KMS-11 (cell line): ENCODE results near the gene ARHGDIA.

ENCODE experiments used
- H2AFZ ChIP-seq: fragments of 200-600 bp; sonication (generic); 2 replicates; pipeline ENCODE4 v1.6.1; 2016; ENCODE audit warnings: antibody characterized with exemption, mixed run types, low read depth
- H3K27ac ChIP-seq: fragments of 200-600 bp; sonication (generic); 2 replicates; pipeline ENCODE4 v1.6.1; 2016; ENCODE audit warnings: mild to moderate bottlenecking, mixed run types
- H3K27me3 ChIP-seq: fragments of 200-600 bp; sonication (generic); 2 replicates; pipeline ENCODE4 v1.6.1; 2017; ENCODE audit warnings: mild to moderate bottlenecking, low read depth, mixed run types, moderate library complexity; ENCODE audit not compliant: insufficient read depth
- H3K36me3 ChIP-seq: fragments of 200-600 bp; sonication (generic); 2 replicates; pipeline ENCODE4 v1.6.1; 2017; ENCODE audit warnings: mild to moderate bottlenecking, mixed run types; ENCODE audit not compliant: insufficient read depth
- H3K4me1 ChIP-seq: fragments of 200-600 bp; sonication (generic); 2 replicates; pipeline ENCODE4 v1.6.1; 2016; ENCODE audit warnings: mild to moderate bottlenecking, low read depth, mixed run types; ENCODE audit not compliant: poor library complexity, severe bottlenecking
- H3K4me2 ChIP-seq: fragments of 200-600 bp; sonication (generic); 2 replicates; pipeline ENCODE4 v1.7.0; 2016; ENCODE audit warnings: mild to moderate bottlenecking, mixed run types
- H3K4me3 ChIP-seq: fragments of 200-600 bp; sonication (generic); IDR thresholded peaks from 2 replicates; pipeline ENCODE4 v1.6.1; 2017; ENCODE audit warnings: low read depth, low read length, mixed read lengths; ENCODE audit not compliant: insufficient read depth
- H3K79me2 ChIP-seq: fragments of 200-600 bp; sonication (generic); 2 replicates; pipeline ENCODE4 v1.6.1; 2016; ENCODE audit warnings: low read depth, mixed run types; ENCODE audit not compliant: insufficient read depth
- H3K9ac ChIP-seq: fragments of 200-600 bp; sonication (generic); 2 replicates; pipeline ENCODE4 v1.6.1; 2016; ENCODE audit warnings: mild to moderate bottlenecking, mixed run types
- H4K20me1 ChIP-seq: fragments of 200-600 bp; sonication (generic); 2 replicates; pipeline ENCODE4 v1.6.1; 2016; ENCODE audit warnings: mild to moderate bottlenecking, mixed run types; ENCODE audit not compliant: insufficient read depth
- CTCF ChIP-seq: fragments of 200-600 bp; sonication (generic); conservative IDR thresholded peaks from 2 replicates; pipeline ENCODE4 v1.6.1; 2017; ENCODE audit warnings: low read depth, mild to moderate bottlenecking, antibody characterized with exemption, low read length, moderate library complexity, mixed read lengths

Gene ARHGDIA

DNA sequence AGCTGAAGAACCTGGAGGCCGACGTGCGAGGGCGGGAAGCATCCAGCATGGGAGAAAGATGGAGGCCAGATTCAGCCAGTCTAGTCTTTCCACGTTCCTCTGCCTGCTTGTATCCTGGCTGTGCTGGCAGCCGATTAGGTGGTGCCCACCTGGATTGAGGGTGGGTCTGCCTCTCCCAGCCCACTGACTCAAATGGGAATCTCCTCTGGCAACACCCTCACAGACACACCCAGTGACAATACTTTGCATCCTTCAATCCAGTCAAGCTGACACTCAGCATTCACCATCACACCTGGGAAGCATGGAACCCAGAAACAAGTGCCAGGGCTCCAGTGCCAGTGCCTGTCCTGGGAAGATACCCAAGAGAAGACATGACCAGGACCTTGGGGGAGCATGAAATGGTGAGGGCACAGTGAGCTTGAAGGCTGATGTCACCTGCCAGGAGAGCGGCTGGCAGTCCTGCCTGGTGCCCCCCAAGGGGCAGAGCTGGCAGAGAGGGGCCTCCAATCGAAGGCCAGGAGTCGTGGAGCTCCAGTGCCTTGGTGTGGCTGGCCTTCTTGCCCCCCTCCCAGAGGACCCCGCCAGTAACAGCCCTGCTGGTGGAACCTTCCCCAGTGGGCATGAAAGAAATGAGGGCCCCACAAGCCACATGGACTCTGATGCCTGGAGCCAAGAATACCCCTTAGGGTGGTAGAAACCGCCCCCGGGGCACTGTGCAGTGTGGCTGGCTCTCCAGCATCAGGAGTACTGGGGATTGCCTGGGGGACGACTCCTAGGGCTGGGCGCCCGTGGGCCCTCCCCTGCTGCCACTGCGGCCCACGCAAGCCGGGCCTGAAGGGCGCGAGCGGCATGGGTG is 30.3 kb upstream of the ARHGDIA start:
- Histone ChIP-seq H3K9ac (no peak overlapping the region), H3K36me3 (no peaks in the 10 kb centered on the region)

DNA sequence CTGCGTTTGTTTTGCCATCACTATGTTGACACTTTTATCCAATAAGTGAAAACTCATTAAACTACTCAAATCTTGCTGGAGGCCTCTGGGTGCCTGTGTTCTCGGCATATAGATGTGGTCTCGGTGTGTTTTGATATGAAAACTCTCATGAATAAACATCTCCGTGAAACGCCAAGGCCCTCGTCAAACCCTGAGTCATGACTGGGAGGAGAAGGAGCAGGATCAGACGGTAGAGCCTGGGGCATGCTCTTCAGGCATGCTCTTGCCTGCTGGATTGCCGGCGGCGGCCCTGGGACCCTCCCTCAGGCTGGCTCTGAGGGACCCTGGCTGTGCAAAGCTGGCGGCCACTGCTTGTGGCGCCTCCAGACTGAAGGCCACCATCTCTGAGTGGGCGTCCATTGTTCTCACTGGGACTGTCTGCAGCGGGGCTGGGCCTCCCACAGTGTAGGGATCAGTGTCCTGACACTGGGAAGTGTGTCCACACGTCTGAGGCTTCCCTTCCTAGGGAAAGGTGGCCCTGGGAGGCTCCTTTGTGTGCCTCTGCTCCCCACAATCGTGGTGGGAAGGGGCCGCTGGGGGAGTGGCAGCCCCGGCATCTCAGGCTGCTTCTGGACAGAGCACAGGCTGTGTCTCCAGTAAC is 29.2 kb upstream of the ARHGDIA start:
- Histone ChIP-seq H3K27ac (no peak overlapping the region), H3K9ac (no peak overlapping the region), H3K27me3 (no peaks in the 10 kb centered on the region), H4K20me1 (no peaks in the 10 kb centered on the region), H3K36me3 (no peaks in the 10 kb centered on the region), H3K4me1 (no peaks in the 10 kb centered on the region), H3K4me2 (no peak overlapping the region), H2AFZ (no peak overlapping the region), H3K79me2 (no peaks in the 10 kb centered on the region), H3K4me3 (no peak overlapping the region)
- no peak for TF ChIP-seq CTCF

More for the DNA sequence above, 30.3 kb upstream of the ARHGDIA start:
- no peaks in the 10 kb centered on the region for H3K79me2 ChIP-seq
- no peak for TF ChIP-seq CTCF
- no peak overlapping the region for H3K4me2 ChIP-seq
- H3K27ac ChIP-seq, result no peak overlapping the region
- H3K4me1 ChIP-seq, result no peaks in the 10 kb centered on the region
- H3K4me3 ChIP-seq, result no peak overlapping the region
- no peaks in the 10 kb centered on the region for H3K27me3 ChIP-seq
- no peak overlapping the region for H2AFZ ChIP-seq
- no peaks in the 10 kb centered on the region for H4K20me1 ChIP-seq

DNA sequence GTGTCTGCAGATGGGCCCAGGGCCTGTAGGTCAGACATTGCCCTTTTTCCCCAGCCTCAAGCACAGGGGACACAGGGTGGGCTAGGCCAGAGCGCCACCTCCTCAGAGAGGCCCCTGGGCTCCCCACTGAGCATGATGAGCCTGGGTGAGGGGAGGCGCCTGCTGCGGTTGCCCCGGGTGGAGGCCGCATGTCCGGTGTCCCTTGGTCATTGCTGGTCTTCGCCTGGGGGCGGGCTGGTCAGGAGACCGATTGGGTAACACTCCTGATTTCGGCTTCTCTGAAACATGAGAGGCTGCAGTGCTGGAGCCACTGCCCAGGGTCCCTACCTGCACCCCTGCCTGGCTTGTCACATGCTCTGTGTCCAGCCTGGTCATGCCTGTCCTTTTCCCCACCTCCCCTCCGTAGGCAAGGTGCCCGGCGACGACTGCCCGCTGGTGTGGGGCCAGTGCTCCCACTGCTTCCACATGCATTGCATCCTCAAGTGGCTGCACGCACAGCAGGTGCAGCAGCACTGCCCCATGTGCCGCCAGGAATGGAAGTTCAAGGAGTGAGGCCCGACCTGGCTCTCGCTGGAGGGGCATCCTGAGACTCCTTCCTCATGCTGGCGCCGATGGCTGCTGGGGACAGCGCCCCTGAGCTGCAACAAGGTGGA is 28.5 kb upstream of the ARHGDIA start:
- Histone ChIP-seq H3K27me3 (no peaks in the 10 kb centered on the region), H3K27ac (no peak overlapping the region), H3K79me2 (no peaks in the 10 kb centered on the region), H3K4me2 (no peak overlapping the region), H3K36me3 (no peaks in the 10 kb centered on the region), H2AFZ (no peak overlapping the region), H4K20me1 (no peaks in the 10 kb centered on the region), H3K9ac (no peak overlapping the region), H3K4me1 (no peaks in the 10 kb centered on the region), H3K4me3 (no peak overlapping the region)
- no peak for TF ChIP-seq CTCF

DNA sequence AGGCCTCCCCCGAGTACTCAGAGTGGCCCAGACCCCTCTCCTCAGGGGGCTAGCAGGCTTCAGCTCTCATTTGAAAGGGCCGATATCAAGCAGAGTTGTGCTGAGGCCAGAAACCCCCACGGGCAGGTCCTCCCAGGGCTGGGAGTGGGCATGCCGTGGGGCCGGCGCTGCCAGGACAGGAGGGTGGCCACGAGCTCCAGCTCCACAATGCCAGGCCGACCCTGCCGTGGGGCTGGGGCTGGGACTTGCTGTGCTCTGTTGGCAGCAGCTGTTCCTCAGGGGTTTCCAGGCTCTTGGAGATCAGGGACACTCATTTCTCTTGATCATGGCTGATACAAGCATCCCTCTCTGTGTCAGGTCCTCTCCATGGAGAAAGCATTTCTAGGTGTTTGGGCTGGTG is 27.7 kb upstream of the ARHGDIA start:
- Histone ChIP-seq H3K79me2 (no peaks in the 10 kb centered on the region), H3K27ac (no peak overlapping the region), H2AFZ (no peak overlapping the region), H3K36me3 (no peaks in the 10 kb centered on the region), H3K4me2 (no peak overlapping the region), H3K27me3 (no peaks in the 10 kb centered on the region), H3K4me3 (no peak overlapping the region), H3K4me1 (no peaks in the 10 kb centered on the region), H3K9ac (no peak overlapping the region), H4K20me1 (no peaks in the 10 kb centered on the region)
- TF ChIP-seq CTCF, result no peak
